Measurements from ENCODE around the gene MUS81.

DNA sequence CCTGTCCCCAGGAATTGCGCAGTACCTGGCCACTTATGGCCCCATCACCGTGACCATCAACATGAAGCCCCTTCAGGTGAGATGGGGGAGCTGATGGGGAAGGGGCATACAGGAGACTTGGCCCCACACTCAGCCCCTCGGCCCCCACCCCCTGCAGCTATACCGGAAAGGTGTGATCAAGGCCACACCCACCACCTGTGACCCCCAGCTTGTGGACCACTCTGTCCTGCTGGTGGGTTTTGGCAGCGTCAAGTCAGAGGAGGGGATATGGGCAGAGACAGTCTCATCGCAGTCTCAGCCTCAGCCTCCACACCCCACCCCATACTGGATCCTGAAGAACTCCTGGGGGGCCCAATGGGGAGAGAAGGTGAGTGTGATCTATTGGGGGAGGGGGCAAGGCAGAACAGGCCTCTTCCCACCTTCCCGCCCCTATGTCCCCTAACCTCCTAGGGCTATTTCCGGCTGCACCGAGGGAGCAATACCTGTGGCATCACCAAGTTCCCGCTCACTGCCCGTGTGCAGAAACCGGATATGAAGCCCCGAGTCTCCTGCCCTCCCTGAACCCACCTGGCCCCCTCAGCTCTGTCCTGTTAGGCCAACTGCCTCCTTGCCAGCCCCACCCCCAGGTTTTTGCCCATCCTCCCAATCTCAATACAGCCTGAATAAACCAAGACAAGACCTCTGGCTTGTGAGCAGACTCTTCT lies 23.0 kb downstream of the MUS81 start:
- TF ChIP-seq, protein P1, sequence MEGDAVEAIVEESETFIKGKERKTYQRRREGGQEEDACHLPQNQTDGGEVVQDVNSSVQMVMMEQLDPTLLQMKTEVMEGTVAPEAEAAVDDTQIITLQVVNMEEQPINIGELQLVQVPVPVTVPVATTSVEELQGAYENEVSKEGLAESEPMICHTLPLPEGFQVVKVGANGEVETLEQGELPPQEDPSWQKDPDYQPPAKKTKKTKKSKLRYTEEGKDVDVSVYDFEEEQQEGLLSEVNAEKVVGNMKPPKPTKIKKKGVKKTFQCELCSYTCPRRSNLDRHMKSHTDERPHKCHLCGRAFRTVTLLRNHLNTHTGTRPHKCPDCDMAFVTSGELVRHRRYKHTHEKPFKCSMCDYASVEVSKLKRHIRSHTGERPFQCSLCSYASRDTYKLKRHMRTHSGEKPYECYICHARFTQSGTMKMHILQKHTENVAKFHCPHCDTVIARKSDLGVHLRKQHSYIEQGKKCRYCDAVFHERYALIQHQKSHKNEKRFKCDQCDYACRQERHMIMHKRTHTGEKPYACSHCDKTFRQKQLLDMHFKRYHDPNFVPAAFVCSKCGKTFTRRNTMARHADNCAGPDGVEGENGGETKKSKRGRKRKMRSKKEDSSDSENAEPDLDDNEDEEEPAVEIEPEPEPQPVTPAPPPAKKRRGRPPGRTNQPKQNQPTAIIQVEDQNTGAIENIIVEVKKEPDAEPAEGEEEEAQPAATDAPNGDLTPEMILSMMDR (IDR thresholded peaks at IDR 0.05; ENCODE audit: poor library complexity): no peak
- TF ChIP-seq EZH2phosphoT487 (IDR thresholded peaks at IDR 0.05; ENCODE audit: low read depth, severe bottlenecking, unreplicated experiment) (no peak), EZH2 (IDR thresholded peaks at IDR 0.05; ENCODE audit: borderline replicate concordance) (no peak)
